GM12873 (cell line): ENCODE data around the gene GOLGA6C.

Experiments used
- TF ChIP-seq, protein P1 (sequence below): IDR thresholded peaks from 2 replicates; pipeline ENCODE4 v1.5.1; 2012; ENCODE audit warnings: low read depth, mild to moderate bottlenecking, moderate library complexity, low read length, control low read depth; ENCODE audit not compliant: insufficient read depth; ENCODE audit errors: missing control alignments

GOLGA6C gene

DNA sequence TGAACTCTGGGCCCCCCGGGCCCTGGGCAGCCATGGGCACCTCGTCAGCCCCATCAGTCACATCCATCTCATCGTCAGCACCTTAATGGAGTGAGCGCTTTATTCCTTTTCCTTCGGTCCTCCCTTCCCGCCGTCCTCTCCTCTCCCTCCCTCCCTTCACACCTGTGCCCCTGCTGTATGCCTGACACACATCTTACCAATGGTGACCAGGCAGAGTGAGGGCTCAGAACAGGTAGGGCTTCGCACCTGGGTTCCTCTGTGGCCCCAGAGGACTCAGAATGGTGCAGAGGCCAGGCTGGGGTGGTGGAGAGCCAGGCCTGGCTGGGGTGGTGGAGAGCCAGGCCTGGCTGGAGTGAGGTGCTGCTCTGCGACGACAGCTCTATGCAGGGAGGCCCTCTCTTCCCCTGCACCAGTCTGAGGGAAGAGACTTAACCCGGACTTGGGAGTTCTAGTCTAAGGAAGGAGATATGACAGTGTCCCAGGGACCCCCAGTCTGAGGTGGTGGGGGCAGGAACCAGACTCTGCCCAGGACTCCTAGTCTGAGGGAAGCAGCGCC is 44.8 kb upstream of the GOLGA6C start:
- TF ChIP-seq, protein P1, sequence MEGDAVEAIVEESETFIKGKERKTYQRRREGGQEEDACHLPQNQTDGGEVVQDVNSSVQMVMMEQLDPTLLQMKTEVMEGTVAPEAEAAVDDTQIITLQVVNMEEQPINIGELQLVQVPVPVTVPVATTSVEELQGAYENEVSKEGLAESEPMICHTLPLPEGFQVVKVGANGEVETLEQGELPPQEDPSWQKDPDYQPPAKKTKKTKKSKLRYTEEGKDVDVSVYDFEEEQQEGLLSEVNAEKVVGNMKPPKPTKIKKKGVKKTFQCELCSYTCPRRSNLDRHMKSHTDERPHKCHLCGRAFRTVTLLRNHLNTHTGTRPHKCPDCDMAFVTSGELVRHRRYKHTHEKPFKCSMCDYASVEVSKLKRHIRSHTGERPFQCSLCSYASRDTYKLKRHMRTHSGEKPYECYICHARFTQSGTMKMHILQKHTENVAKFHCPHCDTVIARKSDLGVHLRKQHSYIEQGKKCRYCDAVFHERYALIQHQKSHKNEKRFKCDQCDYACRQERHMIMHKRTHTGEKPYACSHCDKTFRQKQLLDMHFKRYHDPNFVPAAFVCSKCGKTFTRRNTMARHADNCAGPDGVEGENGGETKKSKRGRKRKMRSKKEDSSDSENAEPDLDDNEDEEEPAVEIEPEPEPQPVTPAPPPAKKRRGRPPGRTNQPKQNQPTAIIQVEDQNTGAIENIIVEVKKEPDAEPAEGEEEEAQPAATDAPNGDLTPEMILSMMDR: no peak

DNA sequence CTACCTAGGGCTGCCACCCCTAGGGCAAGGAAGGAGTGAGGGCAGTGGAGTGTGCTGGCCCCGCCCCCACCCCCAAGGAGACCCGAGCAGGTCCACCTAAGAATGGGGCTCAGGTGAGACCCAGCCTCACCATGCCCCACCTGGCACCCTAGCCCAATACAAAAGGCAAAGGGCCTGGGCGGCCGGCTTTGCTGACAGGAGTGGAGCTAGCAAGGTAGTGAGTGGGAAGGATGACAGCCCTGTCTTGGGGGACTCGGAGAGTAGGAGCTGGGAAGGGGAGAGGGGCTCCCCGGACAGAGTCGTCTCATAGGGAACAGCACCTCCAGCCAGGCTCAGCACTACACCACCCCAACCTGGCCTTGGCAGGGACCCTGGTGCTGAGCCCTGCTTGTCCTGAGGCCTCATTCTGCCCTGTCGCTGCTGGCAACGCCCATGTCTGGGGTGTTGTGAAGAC is 44.3 kb upstream of the GOLGA6C start:
- TF ChIP-seq, protein P1: no peak

DNA sequence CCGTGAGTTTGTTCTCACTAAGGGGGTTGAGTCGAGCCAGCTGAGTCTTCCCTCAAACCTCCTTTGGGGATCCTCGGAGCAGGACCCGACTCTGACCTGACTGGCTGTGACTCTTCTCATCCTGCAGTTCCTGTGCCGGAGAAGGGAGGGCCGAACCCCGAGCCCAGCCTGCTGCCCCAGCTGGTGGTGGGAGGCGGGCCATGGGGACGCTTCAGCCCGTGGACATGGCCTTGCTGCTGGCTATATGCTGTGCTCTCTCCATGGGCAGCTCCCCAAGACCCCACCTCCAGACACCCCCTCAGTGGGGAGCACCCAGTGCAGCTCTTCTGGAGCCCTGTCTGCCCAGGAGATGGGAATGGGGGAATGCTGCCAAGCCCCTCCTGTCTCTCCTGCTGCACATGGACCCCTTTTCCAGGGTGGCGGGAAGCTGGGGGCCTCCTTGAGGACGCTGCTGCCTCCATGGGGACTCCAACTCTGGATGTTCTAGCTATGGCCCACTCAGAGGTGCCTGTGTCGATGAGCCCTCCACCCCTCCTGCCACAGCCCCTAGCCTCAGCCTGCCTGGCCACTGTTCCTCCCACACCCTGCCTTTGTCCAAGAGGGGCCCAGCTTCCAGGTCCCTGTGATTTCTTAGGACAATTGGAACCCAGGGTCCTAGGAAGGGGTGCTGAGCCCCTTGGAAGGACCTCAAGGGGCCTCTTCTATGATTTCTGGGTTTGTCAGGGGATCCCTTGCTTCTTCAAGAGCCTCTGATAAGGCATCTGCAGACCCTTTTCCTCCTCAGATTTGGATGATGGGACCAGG is 43.6 kb upstream of the GOLGA6C start:
- TF ChIP-seq, protein P1: no peak

DNA sequence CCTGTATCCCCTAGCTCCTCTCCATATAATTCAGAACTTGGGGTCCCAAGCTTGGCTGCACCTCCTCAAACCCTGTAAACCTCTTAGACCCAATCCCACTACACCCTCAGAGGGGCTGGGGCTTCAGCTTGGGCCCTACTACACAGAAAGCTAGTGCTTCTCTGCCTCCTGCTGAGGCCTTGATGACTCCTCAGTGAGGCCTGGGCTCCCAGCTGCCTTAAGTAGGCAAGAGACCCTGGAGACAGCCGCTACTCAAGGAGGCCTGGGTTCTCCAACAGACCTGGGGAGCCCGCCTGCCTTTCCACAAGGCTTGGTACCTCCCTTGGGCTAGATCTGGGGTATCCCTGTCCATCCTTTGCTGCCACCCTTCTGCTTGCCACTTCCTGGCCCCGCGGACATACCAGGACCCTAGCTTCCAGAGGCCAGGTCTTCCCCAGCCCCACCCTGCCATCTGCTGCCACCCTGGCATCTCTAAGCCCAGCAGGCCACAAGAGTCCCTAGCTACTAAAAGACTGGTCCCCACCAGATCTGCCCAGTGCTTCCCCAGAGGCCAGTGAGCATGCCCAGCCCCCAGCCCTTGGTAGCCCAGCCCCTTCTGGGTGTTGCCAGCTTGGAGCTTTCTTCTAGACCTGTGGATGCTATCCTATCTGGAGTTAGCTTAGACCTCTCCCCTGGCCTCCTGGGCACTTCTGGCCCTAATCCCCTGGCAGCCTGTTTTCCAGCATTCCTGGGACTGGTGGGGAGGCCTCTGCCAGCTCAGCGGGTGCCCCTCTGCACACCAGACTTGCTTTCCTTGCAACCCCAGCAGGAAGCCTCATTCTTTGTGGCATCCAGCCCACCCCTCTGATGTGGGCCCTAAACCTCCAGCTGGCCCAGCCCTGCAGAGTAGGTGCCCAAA is 42.8 kb upstream of the GOLGA6C start:
- TF ChIP-seq, protein P1: no peak

DNA sequence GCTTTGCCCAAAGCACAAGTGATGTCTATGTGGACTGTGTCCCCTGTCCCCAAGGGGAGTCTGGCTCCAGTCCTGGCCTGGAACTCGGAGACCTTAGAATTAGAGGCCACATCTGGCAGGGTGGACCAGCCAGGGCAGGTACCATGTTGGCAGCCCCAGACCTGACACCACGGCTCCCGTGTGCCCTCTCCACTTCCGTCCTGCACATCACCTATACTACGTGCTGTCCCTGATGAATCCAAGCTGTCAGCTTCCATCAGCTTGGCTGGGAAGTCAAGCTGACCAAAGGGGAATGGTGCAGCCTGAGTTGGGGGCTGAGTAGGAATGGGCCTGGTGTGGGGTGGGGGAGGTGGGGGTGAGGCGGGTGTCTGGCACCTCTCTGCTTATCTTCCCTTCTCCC is 41.1 kb upstream of the GOLGA6C start:
- TF ChIP-seq, protein P1: no peak

DNA sequence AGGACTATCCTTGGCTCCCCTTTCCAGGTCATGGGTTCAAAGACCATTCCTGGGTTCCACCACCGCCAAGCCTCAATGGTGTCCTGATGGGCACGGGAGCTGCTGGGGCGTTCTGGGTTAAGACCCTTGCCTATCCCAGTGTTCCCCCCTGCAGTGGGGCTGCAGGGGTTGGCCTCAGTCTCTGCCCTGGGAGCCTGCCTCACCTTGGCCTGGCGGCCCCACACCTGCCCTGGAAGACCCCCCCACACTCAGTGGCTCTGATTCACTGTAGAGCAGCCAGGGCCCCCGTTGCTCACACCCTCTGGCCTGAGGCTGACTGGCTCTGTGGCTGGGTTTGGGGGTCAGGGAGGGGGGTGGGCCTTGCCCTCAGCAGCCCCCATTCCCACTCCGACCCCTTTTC is 34.4 kb upstream of the GOLGA6C start:
- TF ChIP-seq, protein P1: no peak

DNA sequence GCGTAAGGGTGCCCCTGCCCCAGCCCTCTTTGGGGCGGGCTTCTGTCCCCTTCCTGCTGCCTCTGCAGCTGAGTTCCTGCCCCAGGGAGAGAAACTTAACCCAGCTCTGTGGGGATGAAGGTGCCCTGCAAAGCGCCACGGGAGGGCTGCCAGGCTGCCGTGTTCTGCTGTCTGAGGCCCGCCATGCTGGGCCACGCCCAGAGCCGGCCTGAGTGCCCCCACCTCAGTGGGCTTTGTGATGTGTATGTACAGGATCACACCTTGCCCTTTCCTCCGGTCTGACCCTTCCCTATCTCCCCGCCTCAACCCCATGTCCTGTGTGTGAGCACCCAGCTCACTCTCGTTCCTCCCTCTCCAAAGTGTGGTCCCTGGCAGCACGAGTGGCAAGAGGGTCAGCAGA is 33.9 kb upstream of the GOLGA6C start:
- TF ChIP-seq, protein P1: no peak
